GM19395 (cell line): ENCODE measurements around the gene KRTAP17-1.
A peak's percentile ranks its signal among the peaks of the same experiment; 100 is the strongest.
"Not testable (repeated sequence)": the region's sequence is repeated elsewhere in the genome, so short reads cannot be mapped to it uniquely, and the experiment has no call there.

ENCODE experiments used
- ATAC-seq: cut with Tn5 transposase; IDR thresholded peaks from one replicate; pipeline ENCODE4 v1.9.1; 2021; ENCODE audit warnings: mild to moderate bottlenecking, moderate library complexity; ENCODE audit not compliant: unreplicated experiment

KRTAP17-1 gene

GRCh38 chr17:41315204-41315794 lies at the start of gene KRTAP17-1:
Gene KRTAP17-1, minus strand, starts transcription at chr17:41315710. Its CDS starts 60 bp downstream, at chr17:41315650.
- ATAC-seq = no peak

GRCh38 chr17:41363881-41364280 lies 48.4 kb upstream of the KRTAP17-1 start:
- no peak for ATAC-seq

GRCh38 chr17:41360296-41360995 lies 44.9 kb upstream of the KRTAP17-1 start:
- no peak for ATAC-seq

- ATAC-seq = no peak
These were observed 39.0 kb upstream of the KRTAP17-1 start for GRCh38 chr17:41354536-41354935.

GRCh38 chr17:41352597-41353366 lies 37.3 kb upstream of the KRTAP17-1 start:
- ATAC-seq = no peak

GRCh38 chr17:41351177-41351576 lies 35.7 kb upstream of the KRTAP17-1 start:
- no peak for ATAC-seq

- not testable (repeated sequence) for ATAC-seq
These were observed 34.9 kb upstream of the KRTAP17-1 start, which contains the start of gene KRT33A for GRCh38 chr17:41350381-41350878. Gene KRT33A, minus strand, starts transcription at chr17:41350828. Its CDS starts 61 bp downstream, at chr17:41350767.

GRCh38 chr17:41347869-41348760 lies 32.6 kb upstream of the KRTAP17-1 start:
- ATAC-seq = no peak

GRCh38 chr17:41346421-41346820 lies 30.9 kb upstream of the KRTAP17-1 start:
- ATAC-seq = not testable (repeated sequence)

GRCh38 chr17:41345992-41346391 lies 30.5 kb upstream of the KRTAP17-1 start:
- no peak for ATAC-seq

GRCh38 chr17:41343029-41343428 lies 27.5 kb upstream of the KRTAP17-1 start:
- ATAC-seq = no peak

GRCh38 chr17:41340934-41341861 lies 25.7 kb upstream of the KRTAP17-1 start:
- ATAC-seq = peak; percentile 48

- no peak for ATAC-seq
These were observed 25.0 kb upstream of the KRTAP17-1 start for GRCh38 chr17:41340494-41340893.

- ATAC-seq = no peak
These were observed 24.2 kb upstream of the KRTAP17-1 start for GRCh38 chr17:41339571-41340172.

GRCh38 chr17:41338961-41339485 lies 23.5 kb upstream of the KRTAP17-1 start:
- no peak for ATAC-seq

GRCh38 chr17:41335747-41336146 lies 20.2 kb upstream of the KRTAP17-1 start:
- no peak for ATAC-seq

GRCh38 chr17:41334385-41335305 lies 19.1 kb upstream of the KRTAP17-1 start:
- no peak for ATAC-seq

GRCh38 chr17:41333836-41334235 lies 18.3 kb upstream of the KRTAP17-1 start:
- no peak for ATAC-seq
